GM12801 (cell line): ENCODE data around the gene RPS6KA2.

Source experiments
- CTCF ChIP-seq: IDR thresholded peaks from one replicate; pipeline ENCODE4 v1.5.1; 2011; ENCODE audit warnings: control low read depth; ENCODE audit not compliant: insufficient read length; ENCODE audit errors: extremely low read depth

Gene RPS6KA2

GRCh38 chr6:166530211-166531095 is 96.6 kb downstream of the RPS6KA2 start:
- no peak for TF ChIP-seq CTCF

GRCh38 chr6:166529586-166529985 is 97.5 kb downstream of the RPS6KA2 start:
- no peak for TF ChIP-seq CTCF

GRCh38 chr6:166527849-166528248 is 99.2 kb downstream of the RPS6KA2 start:
- TF ChIP-seq CTCF, result no peak

GRCh38 chr6:166526937-166527336 is 100.1 kb downstream of the RPS6KA2 start:
- no peak for TF ChIP-seq CTCF

- no peak for TF ChIP-seq CTCF
Measured at GRCh38 chr6:166525567-166525966, 101.5 kb downstream of the RPS6KA2 start.

GRCh38 chr6:166523782-166524559 is 103.1 kb downstream of the RPS6KA2 start:
- no peak for TF ChIP-seq CTCF
